ENCODE measurements around the gene ARHGAP44. TPM values are rescaled to one million over a fixed set of nuclear protein-coding genes. Genes with fewer than 3 reads are reported as not detected.

Gene ARHGAP44
- total RNA-seq, 1 donor from 2014 or later, result 0.79 TPM

GRCh38 chr17:12821376-12821940, 32.2 kb downstream of the ARHGAP44 start:
- DNase-seq (ENCODE audit: low read depth) (peak; percentile 72), FAIRE-seq (no peak)
- Histone ChIP-seq H3K4me3 (ENCODE audit: low read depth, low read length) (no peak overlapping the region), H3K27me3 (ENCODE audit: control insufficient read depth, insufficient read depth, low read length) (no peaks in the 10 kb centered on the region), H3K36me3 (ENCODE audit: control insufficient read depth, insufficient read depth, low read length) (no peaks in the 10 kb centered on the region)
- no peak for TF ChIP-seq CTCF (IDR thresholded peaks at IDR 0.05; ENCODE audit: insufficient read depth, low read length, severe bottlenecking)

- DNase-seq (ENCODE audit: low read depth) (no peak), FAIRE-seq (no peak)
- no peak overlapping the region for H3K4me3 ChIP-seq (ENCODE audit: low read depth, low read length)
- H3K36me3 ChIP-seq (ENCODE audit: control insufficient read depth, insufficient read depth, low read length), result no peaks in the 10 kb centered on the region
- H3K27me3 ChIP-seq (ENCODE audit: control insufficient read depth, insufficient read depth, low read length), result no peaks in the 10 kb centered on the region
- no peak for TF ChIP-seq CTCF (IDR thresholded peaks at IDR 0.05; ENCODE audit: insufficient read depth, low read length, severe bottlenecking)
Observed at GRCh38 chr17:12826431-12826830, 37.1 kb downstream of the ARHGAP44 start.

GRCh38 chr17:12830777-12831247, 41.5 kb downstream of the ARHGAP44 start:
- H3K36me3 ChIP-seq (ENCODE audit: control insufficient read depth, insufficient read depth, low read length), result no peaks in the 10 kb centered on the region
- H3K4me3 ChIP-seq (ENCODE audit: low read depth, low read length), result no peak overlapping the region
- DNase-seq (ENCODE audit: low read depth), result no peak
- no peak for TF ChIP-seq CTCF (IDR thresholded peaks at IDR 0.05; ENCODE audit: insufficient read depth, low read length, severe bottlenecking)
- FAIRE-seq, result no peak
- H3K27me3 ChIP-seq (ENCODE audit: control insufficient read depth, insufficient read depth, low read length), result no peaks in the 10 kb centered on the region

- FAIRE-seq, result no peak
Observed at GRCh38 chr17:12831839-12832238, 42.5 kb downstream of the ARHGAP44 start.

GRCh38 chr17:12839042-12839441, 49.7 kb downstream of the ARHGAP44 start:
- H3K36me3 ChIP-seq (ENCODE audit: control insufficient read depth, insufficient read depth, low read length), result no peaks in the 10 kb centered on the region
- no peak overlapping the region for H3K4me3 ChIP-seq (ENCODE audit: low read depth, low read length)
- H3K27me3 ChIP-seq (ENCODE audit: control insufficient read depth, insufficient read depth, low read length), result no peaks in the 10 kb centered on the region
- no peak for TF ChIP-seq CTCF (IDR thresholded peaks at IDR 0.05; ENCODE audit: insufficient read depth, low read length, severe bottlenecking)
- no peak for DNase-seq (ENCODE audit: low read depth)
- FAIRE-seq, result no peak

More at GRCh38 chr17:12831839-12832238, 42.5 kb downstream of the ARHGAP44 start:
- DNase-seq (ENCODE audit: low read depth), result no peak
- H3K27me3 ChIP-seq (ENCODE audit: control insufficient read depth, insufficient read depth, low read length), result no peaks in the 10 kb centered on the region
- no peaks in the 10 kb centered on the region for H3K36me3 ChIP-seq (ENCODE audit: control insufficient read depth, insufficient read depth, low read length)
- H3K4me3 ChIP-seq (ENCODE audit: low read depth, low read length), result no peak overlapping the region
- TF ChIP-seq CTCF (IDR thresholded peaks at IDR 0.05; ENCODE audit: insufficient read depth, low read length, severe bottlenecking), result no peak

- no peaks in the 10 kb centered on the region for H3K36me3 ChIP-seq (ENCODE audit: control insufficient read depth, insufficient read depth, low read length)
- no peak overlapping the region for H3K4me3 ChIP-seq (ENCODE audit: low read depth, low read length)
- TF ChIP-seq CTCF (IDR thresholded peaks at IDR 0.05; ENCODE audit: insufficient read depth, low read length, severe bottlenecking), result no peak
- no peak for DNase-seq (ENCODE audit: low read depth)
- FAIRE-seq, result peak; percentile 60
- H3K27me3 ChIP-seq (ENCODE audit: control insufficient read depth, insufficient read depth, low read length), result no peaks in the 10 kb centered on the region
Observed at GRCh38 chr17:12842936-12843335, 53.6 kb downstream of the ARHGAP44 start.

Measured in bronchial epithelial cell (primary cell).